GM18867 (cell line): ENCODE results near the gene PRDM2.

Source experiments
- ATAC-seq: cut with Tn5 transposase; IDR thresholded peaks from one replicate; pipeline ENCODE4 v1.9.1; 2021; ENCODE audit warnings: mild to moderate bottlenecking, moderate library complexity; ENCODE audit not compliant: unreplicated experiment

The PRDM2 gene

DNA sequence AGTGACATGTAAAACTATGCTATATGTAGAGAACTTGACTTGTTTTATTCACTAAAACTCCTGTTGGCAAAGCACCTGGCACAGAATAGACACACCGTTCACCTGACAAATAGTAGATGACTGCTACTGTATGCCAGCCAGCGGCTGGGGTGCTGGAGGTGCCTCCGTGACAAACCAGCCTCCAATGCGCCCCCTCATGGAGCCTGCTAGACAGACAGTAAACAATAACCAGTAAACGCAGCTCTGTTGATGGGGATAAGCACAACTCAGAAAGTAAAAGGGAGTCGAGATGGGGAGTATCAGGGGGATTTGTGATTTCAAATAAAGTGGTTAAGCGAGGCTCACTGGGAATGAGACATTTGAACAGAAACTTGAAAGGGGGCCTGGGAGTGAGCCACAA is 107.2 kb downstream of the PRDM2 start:
- ATAC-seq, result peak; percentile 41

GRCh38 chr1:13808729-13809131 is 108.7 kb downstream of the PRDM2 start:
- ATAC-seq, result no peak

DNA sequence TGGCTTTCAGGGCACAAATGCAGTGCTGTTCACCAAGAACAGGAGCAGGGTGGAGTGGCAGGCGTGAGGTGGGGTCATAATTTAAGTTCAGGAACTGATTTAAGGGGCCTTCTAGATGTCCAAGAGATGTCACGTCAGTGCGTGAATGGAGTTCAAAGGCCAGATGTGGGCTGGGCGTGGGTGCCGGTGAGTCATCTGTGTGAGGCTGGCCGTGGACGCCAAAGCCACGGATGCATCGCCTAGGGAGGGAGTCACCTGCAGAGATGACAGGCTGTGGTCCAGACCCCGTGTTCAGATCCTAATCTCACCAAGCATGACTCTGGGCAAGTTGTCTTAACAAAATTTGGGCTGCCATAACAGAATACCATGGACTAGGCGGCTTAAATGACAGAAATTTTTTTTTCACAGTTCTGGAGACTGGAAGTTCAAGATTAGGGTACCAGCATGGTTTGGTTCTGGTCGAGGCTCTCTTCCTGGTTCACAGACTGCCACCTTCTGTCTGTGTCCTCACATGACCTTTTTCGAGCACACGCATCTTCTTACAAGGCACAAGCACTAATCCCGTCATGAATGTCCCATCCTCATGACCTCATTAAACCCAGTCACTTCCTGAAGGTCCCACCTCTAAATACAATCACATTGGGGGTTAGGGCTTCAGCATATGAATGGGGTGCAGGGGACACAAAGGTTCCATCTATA is 109.6 kb downstream of the PRDM2 start:
- no peak for ATAC-seq

DNA sequence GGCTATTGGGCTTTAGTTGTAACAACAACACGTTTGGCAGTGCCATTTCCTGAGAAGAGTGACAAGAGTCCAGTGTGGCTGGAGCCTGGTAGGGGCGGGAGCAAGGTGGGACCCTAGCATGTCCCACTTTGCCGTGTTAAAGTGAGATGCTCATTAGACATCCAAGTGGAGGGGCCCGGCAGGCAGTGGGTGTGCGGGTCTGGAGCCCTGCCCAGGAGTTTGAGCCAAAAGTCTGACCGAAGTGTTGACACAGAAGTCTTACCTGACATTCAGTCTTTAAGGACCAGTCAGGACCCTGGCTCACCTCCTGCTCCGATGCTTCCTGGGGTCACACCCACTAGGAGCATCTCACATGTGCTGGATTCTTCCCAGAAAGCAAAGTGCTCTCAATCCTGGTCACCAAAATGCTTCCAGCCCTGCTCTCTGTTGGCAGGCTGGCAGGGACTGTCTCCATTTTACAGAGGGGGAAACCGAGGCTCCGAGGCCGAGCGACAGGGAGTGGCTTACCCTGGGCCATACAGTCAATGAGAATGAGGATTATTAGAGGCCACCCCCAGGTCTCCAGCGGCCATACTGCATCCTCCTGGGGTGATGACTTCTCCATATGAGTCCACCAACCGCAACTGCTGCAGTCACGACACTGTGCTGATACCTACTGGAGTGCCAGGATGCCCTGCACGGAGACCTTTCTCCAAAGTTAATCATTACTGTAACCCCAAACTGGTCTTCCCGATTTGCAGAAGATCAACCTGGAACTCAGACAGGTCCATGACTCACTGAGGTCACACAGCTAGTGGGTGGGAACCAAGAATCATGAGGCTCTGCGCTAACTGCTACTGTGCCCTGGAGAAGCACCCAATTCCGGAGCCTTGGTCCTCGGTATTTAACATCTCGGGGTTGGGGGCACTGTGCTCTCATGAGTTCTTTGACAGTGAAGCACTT is 112.7 kb downstream of the PRDM2 start:
- no peak for ATAC-seq

DNA sequence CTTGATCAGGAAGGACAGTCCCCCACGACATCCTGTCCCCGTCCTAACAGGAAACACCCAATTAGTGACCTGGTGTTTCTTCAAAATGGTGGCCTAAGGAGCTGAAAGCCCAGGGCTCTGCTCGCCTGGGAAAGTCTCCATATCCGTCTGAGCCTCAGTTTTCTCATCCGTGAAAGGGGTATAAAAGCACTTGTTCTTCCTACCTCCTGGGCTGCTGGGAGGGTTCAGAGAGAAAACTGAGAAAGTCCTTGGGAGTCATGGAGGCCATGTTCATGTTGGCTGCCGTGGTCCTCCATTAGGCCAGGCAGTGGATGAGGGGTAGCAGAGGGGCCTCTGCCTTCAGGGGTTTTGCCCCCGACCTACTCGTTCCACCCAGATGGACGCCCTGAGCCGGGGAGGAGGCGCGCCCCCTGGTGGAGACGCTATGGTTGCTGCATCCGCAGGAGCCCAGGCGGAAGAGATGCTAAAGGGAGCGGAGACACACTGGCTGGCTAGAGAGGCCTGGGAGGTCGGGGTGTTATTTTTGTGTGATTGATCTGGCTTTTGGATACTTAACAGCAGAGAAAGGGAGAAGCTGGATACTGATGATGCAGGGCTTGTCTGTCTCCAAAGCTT is 113.5 kb downstream of the PRDM2 start:
- ATAC-seq, result no peak

DNA sequence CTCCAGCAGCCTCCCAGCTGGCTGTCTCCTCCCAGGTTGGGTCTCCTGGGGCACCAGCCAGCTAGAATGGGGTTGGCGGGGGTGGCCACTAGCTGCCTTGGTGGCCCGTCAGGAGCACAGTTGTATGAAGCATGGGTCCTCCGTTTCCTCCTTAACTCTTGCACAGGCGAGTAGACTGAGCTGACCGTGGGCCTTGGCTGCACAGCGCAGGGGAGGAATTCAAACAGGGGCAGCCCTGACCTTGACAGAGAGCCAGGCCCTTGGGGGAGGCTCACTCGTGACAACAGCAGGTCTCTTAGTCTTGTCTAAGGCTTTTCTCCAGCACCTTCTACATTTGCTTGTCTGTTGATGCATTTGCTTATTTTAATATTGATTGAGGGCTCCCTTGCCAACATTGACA is 114.1 kb downstream of the PRDM2 start:
- no peak for ATAC-seq

- no peak for ATAC-seq
These were observed 116.2 kb downstream of the PRDM2 start for GRCh38 chr1:13816016-13816760.

GRCh38 chr1:13817906-13818305 is 117.9 kb downstream of the PRDM2 start:
- no peak for ATAC-seq

GRCh38 chr1:13818926-13819325 is 118.9 kb downstream of the PRDM2 start:
- no peak for ATAC-seq

GRCh38 chr1:13819642-13820041 is 119.7 kb downstream of the PRDM2 start:
- ATAC-seq, result no peak

DNA sequence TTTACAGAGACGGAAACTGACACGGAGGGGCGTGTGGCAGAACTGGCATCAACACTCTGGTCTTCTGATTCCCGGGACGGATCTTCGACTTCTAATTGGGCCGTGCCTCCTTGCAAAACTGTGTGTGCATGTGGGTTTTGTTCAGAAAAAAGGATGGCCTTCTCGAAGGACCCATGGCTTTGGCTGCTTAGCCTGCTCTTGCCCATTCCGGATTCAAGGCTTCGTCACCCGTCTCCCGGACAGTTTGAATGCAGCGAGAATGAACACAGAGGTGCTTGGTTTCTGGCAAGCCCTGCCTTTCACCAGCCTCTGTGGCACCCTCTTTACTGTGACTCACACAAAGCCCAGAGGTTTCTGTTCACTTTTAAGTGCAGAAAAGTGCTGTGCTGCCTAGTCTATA is 120.1 kb downstream of the PRDM2 start:
- no peak for ATAC-seq

DNA sequence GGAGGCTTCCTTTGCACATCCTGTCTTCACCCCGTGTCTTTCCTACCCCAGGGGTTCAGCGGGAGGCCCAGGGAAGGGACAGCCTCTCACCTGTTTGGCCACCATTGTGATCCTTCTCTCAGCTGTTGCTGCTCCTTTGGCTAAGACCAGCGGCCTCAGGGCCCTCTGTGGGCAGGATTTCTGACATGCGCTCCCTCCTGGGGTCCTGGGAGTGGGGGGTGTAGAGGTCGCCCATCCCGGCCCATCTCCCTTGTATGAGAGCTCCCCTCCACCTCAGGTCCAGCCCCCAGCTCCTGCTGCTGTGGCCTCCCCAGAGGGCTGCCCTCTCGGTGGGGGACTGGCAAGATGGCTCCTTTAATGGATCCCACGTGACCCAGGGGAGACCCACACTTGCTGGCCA is 120.5 kb downstream of the PRDM2 start:
- ATAC-seq, result no peak

- no peak for ATAC-seq
These were observed 123.3 kb downstream of the PRDM2 start for GRCh38 chr1:13823126-13823880.

DNA sequence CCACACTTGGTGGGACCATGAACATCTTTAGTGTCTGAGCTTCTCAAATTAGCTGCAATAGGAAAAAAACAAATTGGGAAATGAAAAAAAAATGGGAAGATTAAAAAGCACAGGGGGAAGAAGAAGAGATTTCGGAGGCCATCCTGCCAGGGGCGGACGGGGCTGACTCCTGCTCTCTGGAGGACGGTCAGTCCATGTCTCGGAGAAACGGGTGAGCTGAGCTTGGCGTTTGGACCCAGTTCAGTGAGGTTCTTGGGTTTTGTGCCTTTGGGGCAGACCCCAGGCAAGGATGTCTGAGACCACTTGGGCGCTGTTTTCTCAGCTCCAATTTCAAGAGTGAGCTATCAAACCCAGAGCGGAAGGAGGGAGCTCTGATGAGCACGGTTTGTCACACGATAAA is 123.9 kb downstream of the PRDM2 start:
- no peak for ATAC-seq

- no peak for ATAC-seq
These were observed 124.6 kb downstream of the PRDM2 start for GRCh38 chr1:13824626-13825025.

DNA sequence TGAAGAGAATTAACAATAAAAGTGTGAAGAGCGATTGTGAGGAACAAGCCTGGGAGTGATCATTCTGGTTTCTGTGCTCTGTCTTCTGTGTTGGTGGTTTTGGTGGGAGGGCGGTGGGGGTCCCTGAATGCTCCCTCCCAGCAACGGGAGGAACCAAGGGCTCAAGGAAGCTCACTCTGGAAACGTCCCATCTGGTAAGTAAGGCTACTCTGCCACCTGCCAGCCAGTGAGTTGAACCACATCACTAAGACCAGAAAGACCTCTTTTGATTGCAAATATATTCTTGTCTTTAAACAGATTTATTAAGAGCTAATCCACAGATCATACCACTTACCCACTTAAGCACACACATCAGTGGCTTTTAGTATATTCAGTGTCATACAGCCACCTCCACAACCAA is 125.0 kb downstream of the PRDM2 start:
- no peak for ATAC-seq

DNA sequence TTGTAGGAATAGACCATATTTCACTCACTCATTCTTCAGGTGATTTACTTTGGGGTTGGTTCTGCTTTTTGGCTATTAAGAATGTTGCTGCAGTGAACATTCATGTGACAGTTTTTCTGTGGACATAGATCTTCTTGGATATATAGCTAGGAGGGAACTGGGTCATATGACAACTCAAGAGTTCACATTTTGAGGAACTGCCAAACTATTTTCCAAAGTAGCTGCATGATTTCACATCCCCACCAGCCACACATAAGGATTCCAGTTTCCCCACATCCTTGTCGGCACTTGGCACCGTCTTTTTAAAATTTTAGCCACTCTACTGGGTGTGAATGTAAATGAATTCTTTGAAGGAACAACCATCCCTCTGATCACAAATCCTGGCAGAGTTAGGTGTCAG is 126.0 kb downstream of the PRDM2 start:
- ATAC-seq, result no peak

DNA sequence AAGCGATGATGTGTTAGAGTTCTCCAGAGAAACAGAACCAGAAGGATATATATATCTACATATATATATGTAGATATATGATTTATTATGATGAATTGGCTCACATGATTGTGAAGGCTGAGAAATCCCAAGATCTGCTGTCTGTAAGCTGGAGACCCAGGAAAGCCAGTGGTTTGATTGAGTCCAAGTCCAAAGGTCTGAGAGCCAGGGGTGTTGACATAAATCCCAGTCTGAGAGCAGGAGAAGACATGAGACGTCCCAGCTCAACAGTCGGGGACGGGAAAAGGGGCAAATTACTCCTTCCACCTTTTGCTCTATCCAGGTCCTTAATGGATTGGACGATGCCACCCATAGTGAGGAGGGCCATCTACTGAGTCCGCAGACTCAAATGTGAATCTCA is 126.6 kb downstream of the PRDM2 start:
- no peak for ATAC-seq

- peak; percentile 73 for ATAC-seq
These were observed 128.6 kb downstream of the PRDM2 start for GRCh38 chr1:13828454-13829151.
